KG1 (cell line): ENCODE data around the gene FAM237B.

Source experiments
- DNase-seq: peaks from one replicate; lab custom pipeline; 2025; lab: John Stamatoyannopoulos, UW

The FAM237B gene

DNA sequence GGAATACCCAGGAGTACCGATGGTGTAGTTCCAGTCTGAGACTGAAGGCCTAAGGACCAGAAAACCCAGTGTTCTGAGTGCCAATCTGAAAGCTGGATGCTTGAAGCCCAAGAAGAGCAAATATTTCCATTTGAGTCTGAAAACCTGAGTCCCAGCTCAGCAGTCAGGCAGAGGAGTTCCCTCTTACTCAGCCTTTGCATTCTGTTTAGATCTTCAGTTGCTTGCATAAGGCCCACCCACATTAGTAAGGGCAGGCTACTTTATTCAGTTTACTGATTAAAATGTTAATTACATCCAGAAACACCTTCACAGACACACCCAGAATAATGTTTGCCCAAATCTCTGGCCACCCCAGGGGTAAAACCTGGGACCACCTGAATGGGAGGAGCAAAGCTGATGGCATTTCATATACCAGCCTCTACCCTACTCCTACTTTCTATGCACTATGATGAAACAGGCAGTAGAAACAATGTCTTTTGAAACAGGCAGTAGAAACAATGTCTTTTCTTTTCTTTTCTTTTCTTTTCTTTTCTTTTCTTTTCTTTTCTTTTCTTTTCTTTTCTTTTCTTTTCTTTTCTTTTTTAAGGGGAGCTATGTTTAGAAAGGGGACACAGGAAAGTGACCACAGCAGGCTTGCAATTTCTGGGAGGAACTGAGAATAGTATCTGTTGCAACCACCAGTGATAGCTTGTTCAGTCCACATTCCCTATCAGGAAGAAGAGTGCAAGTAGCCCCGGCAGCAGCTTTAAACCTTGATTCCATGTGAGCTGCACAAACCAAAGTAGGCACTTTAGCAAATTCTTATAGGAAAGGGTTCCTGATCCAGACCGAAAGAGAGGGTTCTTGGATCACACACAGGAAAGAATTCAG, 30.6 kb downstream of the FAM237B start:
- no peak for DNase-seq

DNA sequence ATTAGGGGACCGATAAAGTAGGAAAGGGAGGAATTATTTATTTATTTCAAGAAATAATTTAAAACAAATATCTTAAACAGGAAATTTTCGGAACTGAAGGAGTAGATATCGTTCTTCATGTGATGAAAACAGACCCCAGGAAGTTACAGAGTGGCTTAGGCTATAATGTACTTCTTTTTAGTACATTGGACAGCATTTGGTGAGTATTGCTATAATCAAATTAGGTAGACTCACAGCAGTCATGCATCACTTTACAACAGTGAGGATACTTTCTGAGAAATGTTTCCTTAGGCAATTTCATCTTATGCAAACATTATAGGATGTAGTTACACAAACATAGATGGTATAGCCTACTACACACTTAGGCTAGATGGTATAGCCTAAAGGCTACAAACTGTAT, 33.0 kb downstream of the FAM237B start:
- no peak for DNase-seq

DNA sequence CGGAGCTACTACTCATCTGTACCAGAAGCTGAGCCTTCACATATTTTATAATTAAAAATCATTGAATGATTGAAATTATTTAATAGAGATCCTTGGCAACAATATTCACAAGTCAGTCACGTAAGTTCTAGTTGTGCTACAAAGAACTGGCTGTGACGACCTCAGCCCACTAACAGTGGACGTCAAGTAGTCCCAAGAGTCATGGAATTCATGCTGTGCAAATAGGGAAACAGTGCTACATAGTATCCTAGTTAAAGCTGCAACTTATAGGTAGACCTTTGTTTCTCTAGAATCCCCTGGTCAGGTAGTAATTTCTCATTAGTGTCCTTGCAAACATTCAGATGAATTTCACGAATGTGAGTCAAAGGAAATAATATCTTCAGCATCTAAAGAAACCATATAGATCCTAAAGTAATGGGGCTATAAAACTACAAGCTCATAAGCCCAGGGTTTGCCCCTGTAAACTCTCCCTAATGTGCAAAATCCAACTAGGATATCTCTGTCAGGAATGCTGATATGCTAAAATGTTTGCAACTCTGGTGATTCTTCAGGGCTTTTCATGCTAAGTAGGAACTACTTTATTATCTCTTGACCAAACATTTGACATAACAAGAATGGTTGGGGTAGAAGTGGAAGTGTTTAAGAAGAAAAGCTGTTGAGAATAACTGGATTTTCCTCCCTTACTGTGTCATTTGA, 44.9 kb downstream of the FAM237B start:
- DNase-seq = no peak

DNA sequence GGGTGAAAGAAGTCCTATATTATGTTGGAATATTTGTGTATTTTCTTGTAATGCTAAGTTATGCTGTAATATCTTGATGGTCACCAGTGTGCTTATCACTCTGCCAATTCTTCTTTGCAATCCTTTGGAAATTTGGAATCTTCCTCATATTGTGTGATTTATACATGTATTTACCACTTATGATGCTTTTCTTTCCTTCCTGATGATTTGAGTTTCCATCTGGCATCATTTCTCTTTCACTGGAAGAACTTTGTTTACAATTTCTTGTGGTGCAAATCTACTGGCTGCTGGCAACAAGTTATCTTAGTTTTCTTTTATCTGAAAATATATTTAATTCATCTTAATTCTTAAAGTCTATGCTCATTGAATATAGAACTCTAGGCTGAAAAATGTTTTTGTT, 46.9 kb downstream of the FAM237B start:
- no peak for DNase-seq

DNA sequence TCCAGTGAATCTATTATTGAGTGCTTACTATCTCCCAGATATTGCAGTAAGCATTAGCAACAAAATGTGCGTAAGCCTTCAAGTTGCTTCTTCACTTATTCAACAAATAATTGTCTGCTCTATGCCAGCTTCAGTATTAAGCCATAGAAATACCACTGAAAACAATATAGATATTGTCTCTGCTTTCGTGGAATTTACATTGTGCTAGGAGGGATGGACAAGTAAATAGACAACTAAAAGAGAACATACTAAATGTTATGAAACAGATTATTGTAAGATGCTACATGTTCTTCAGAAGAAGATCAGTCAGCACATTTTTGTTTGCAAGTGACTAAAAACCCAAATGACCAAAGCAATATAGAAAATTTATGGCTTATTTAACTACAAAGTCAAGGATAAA, 48.9 kb downstream of the FAM237B start:
- no peak for DNase-seq

DNA sequence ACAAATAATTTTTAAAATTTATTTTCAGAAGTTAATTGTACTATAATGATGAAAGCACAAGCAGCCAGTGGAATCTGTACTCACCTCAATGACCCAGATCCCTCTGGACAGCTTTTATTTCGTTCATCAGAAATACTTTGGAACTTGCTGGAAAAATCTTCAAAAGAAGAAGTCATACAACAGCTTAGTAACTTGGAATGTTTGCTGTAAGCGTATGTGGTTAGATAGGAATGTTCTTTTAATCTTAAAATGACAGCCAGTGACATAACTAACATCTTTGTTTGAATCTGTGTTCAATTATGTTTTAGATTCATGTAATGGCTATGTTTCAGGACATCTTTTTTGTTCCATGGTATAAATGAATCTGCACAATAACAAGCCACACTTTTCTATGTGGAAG, 49.4 kb downstream of the FAM237B start:
- no peak for DNase-seq

DNA sequence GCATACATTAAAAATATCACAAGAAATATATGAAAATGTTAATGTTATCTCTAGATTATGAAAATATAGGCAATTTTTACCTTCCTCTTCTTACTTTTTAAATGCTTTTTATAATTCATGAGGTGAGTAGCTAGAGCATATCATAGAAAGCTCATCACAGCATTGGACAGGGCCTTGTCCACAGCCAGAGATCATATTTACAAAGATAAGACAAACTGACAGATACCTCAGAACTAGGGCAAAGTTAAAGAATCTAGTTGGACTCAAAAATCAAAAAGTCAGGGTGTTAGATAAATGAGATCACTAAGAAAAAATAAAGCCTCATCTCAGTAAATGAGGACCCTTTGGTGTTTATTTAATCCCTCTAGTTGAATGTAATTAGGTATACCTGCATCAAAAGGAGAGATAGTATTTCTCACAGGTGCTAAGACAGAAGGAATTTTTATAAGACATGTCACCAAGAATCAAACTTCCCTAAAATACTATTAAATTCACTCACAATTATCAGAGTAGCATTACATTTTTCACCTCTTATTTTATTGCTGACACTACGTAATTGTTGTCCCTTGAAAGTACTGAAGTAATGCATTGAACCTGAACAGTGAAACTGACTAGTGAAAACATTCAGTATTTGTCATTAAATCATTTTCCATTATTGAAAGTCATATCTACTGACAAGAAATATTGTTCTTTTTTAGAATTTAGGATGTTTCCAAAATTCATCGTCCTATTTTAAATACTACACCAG, 50.5 kb downstream of the FAM237B start:
- DNase-seq = no peak

DNA sequence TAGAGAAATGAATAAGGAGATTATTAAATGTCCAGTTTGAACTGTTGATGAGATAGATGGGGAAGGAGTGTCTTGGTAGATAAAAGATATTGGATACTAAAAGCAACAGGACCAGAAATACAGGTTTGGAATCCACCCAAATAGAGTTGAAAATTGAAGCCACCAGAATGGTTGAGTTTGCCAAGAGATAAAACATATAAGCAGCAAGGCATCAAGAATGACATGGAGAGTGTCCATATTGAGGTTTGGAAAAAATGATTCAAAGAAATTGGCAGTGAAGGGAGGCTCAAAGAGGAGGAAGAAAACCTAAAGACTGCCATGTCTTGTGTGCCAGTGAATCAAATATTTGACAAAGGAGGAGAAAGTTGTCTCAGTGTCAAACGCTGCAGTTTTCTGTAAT, 51.9 kb downstream of the FAM237B start:
- no peak for DNase-seq

DNA sequence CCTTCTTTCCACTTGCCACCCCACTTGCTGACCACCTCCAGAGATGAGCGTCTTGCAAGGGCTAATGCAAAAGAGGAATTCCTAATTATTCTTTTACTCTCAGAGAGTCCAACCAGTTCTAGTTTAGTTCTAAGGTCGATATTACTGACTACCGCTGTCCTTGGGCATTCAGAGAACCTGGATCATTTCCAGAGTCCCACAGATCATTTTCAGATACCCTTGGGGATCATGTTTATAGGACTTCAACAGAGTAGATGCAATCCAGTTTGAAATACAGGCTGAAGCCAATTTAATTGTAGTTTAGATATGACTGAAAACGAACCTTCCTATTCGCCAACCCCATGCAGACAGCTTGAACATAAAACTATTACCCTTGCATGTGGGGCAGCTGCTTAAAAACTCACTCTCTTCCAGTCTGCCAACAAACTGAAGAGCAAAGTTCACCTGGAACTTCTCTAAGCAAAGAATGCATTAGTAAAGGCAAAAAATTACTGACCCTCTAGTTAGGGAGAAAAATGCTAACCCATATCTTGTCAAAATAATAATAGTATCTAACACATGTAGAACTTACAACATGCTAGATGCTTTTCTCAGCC, 53.7 kb downstream of the FAM237B start:
- no peak for DNase-seq

DNA sequence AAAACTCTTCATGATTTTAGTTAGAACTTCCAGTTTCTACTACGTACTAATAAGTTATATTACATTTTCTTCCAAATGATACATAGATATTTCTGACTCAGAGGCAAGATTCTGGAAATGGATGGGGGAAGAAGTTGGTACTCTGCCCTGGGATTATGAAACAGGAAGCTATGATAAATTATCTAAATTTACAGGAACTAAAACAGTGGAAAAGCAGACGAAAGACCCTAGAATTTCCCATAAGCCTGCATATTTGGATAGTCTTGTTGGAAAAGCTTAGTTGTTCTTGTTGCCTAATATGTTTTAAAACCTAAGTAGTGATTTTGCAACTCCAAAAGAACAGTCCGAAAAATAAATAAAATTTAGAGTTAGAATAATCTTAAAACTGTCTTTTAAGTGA, 54.3 kb downstream of the FAM237B start:
- no peak for DNase-seq
